ENCODE data around the gene TSHZ2. TPM values are rescaled to one million over a fixed set of nuclear protein-coding genes. Genes with fewer than 3 reads are reported as not detected.
"Not testable (repeated sequence)": the region's sequence is repeated elsewhere in the genome, so short reads cannot be mapped to it uniquely, and the experiment has no call there.

Gene TSHZ2
- total RNA-seq, 1 experiment from 2014 or later: not detected

- no peak for DNase-seq (ENCODE audit: low spot score)
- in situ Hi-C loops (cut with HindIII; ENCODE audit: low sequenced_read_pairs): no loop called here
Observed at GRCh38 chr20:53466279-53466678, 494.1 kb downstream of the TSHZ2 start.

- no peak for DNase-seq (ENCODE audit: low spot score)
- in situ Hi-C loops (cut with HindIII; ENCODE audit: low sequenced_read_pairs): no loop called here
Observed at GRCh38 chr20:53468587-53468986, 496.4 kb downstream of the TSHZ2 start.

- in situ Hi-C loops (cut with HindIII; ENCODE audit: low sequenced_read_pairs); DNase-seq (ENCODE audit: low spot score): not testable (repeated sequence)
Observed at GRCh38 chr20:53472859-53473258, 500.7 kb downstream of the TSHZ2 start.

DNA sequence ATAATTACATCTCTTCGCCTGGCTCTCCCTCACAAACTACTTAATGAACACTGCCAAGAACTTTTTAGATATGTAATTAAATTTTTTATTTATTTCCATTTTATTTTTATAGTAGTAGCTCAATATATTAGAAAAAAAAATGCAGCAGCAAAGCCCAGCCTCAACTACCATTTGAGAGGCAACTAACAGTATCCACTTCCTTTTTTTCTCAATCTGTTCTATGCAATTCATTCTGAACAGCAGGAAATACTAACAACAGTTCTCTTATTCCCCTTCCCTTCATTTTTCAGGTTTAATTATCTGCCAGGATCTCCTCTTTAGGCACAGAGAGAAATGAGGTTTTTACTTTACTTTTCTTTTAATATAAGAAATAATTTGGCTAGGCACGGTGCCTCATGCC is 508.8 kb downstream of the TSHZ2 start:
- in situ Hi-C loops (cut with HindIII; ENCODE audit: low sequenced_read_pairs): no loop called here
- DNase-seq (ENCODE audit: low spot score): no peak

GRCh38 chr20:53487461-53488200 is 515.5 kb downstream of the TSHZ2 start:
- in situ Hi-C loops (cut with HindIII; ENCODE audit: low sequenced_read_pairs): no loop called here
- no peak for DNase-seq (ENCODE audit: low spot score)

DNA sequence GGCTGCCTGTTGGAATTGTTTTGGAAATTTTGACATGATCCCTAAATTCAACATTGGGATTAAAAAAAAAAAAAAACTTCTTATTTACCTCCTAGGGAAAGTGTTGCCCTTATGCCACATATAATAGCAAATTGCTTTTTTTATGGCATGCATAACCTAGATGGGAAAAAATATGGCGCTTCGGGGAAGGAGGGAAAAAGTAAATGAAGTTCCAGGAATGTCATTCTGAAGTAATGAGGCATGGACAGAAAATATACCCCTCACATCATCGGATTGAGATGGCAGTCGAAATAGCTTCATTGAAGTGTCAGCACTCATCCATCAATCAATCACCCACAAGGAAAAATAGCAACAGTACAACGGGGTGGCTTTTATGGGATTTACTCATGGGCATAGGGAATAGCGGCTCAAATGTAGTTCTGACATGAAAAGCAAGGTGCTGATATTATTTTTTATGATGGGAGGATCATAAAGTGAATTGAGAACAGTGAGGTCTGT is 516.7 kb downstream of the TSHZ2 start:
- in situ Hi-C loops (cut with HindIII; ENCODE audit: low sequenced_read_pairs): no loop called here
- no peak for DNase-seq (ENCODE audit: low spot score)

GRCh38 chr20:53489528-53489927 is 517.4 kb downstream of the TSHZ2 start:
- DNase-seq (ENCODE audit: low spot score): no peak
- in situ Hi-C loops (cut with HindIII; ENCODE audit: low sequenced_read_pairs): no loop called here

GRCh38 chr20:53490620-53491019 is 518.5 kb downstream of the TSHZ2 start:
- in situ Hi-C loops (cut with HindIII; ENCODE audit: low sequenced_read_pairs): no loop called here
- DNase-seq (ENCODE audit: low spot score): no peak

GRCh38 chr20:53491462-53491861 is 519.3 kb downstream of the TSHZ2 start:
- DNase-seq (ENCODE audit: low spot score): no peak
- in situ Hi-C loops (cut with HindIII; ENCODE audit: low sequenced_read_pairs): no loop called here

GRCh38 chr20:53492212-53492611 is 520.1 kb downstream of the TSHZ2 start:
- DNase-seq (ENCODE audit: low spot score): no peak
- in situ Hi-C loops (cut with HindIII; ENCODE audit: low sequenced_read_pairs): no loop called here

- DNase-seq (ENCODE audit: low spot score): no peak
- in situ Hi-C loops (cut with HindIII; ENCODE audit: low sequenced_read_pairs): no loop called here
Observed at GRCh38 chr20:53493311-53493857, 521.2 kb downstream of the TSHZ2 start.

- DNase-seq (ENCODE audit: low spot score): no peak
- in situ Hi-C loops (cut with HindIII; ENCODE audit: low sequenced_read_pairs): no loop called here
Observed at GRCh38 chr20:53494753-53495152, 522.6 kb downstream of the TSHZ2 start.

DNA sequence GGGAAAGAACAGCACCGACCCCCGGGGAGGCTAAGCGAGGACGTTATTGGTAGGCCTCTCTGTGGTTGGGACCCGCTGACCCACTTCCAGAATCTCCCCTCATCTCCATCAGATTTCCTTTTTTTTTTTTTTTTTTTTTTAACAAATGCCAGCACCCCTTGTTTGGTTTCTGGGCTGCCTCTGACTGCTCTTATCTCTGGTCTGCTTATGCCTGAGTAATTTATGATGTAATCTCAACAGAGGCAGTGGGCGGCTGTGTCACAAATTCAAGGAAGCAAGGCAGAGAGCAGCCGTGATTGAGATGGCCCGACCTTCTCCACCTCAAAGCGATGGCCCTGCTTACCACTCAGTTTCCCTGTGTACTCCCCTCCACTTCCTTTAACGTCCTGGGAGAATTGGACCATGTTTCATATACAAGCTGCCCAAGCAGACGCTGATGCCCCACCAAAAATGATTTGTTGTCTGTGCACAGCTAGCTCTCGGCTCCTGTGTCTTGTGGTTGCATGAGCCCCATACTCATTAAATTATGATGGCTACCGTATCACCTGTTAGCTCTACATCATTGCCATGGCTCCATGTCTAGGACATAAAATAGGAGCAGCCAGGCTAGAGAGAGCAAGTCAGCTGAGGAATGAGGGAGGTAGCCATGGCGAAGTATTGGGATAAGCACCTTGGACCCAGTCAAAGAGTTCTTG is 523.4 kb downstream of the TSHZ2 start:
- DNase-seq (ENCODE audit: low spot score): no peak
- in situ Hi-C loops (cut with HindIII; ENCODE audit: low sequenced_read_pairs): no loop called here

GRCh38 chr20:53497246-53497645 is 525.1 kb downstream of the TSHZ2 start:
- DNase-seq (ENCODE audit: low spot score): no peak
- in situ Hi-C loops (cut with HindIII; ENCODE audit: low sequenced_read_pairs): no loop called here

GRCh38 chr20:53498341-53498740 is 526.2 kb downstream of the TSHZ2 start:
- no peak for DNase-seq (ENCODE audit: low spot score)

DNA sequence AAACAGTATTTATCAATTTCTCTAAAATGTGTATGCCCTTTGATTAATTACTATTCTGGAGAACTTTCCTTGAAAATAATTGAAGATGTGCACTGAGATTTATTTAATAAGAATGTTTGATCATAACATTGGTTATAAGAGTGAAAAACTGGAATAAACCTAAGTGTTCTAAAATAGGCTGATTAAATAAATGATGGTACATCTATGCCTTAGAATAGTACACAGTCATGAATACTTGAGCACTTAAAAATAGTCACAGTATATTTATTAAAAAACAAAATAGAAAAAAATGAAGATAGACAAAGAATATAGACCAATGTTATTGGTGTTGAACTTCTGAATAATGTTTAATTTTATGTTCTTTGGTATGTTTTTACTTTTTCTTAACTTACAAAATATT is 528.5 kb downstream of the TSHZ2 start:
- in situ Hi-C loops (cut with HindIII; ENCODE audit: low sequenced_read_pairs): no loop called here
- DNase-seq (ENCODE audit: low spot score): no peak

More at GRCh38 chr20:53498341-53498740, 526.2 kb downstream of the TSHZ2 start:
- in situ Hi-C loops (cut with HindIII; ENCODE audit: low sequenced_read_pairs): no loop called here

DNA sequence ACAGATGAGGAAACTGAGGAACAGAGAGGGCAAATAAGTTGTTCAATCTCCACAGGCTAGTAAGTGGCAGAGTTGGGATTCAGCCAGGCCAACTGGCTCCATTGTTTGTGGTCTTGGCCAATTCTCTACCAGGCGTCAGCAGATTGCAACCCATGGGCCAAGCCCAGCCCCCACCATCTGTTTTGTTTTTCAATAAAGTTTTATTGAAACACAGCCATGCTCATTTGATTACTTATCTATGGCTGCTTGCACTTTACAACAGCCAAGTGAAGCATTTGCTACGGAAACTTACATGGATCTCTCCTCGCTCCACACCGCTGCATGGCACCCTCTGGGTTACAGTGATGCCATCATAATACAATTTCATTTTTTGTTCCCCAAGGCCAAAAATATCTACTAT is 530.7 kb downstream of the TSHZ2 start:
- in situ Hi-C loops (cut with HindIII; ENCODE audit: low sequenced_read_pairs): no loop called here

DNA sequence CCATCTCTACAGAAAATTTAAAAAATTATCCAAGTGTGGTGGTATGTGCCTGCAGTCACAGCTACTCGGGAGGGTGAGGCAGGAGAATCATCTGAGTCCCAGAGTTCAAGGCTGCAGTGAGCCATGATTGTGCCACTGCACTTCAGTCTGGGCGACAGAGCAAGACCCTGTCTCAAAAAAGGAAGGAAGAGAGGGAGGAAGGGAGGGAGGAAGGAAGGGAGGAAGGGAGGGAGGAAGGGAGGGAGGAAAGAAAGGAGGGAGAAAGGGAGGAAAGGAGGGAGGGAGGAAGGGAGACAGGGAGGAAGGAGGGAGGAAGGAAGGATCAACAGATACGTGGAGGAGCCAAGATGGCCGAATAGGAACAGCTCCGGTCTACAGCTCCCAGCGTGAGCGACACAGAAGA is 531.4 kb downstream of the TSHZ2 start:
- in situ Hi-C loops (cut with HindIII; ENCODE audit: low sequenced_read_pairs): no loop called here
- no peak for DNase-seq (ENCODE audit: low spot score)

More for the DNA sequence above, 530.7 kb downstream of the TSHZ2 start:
- DNase-seq (ENCODE audit: low spot score): no peak

DNA sequence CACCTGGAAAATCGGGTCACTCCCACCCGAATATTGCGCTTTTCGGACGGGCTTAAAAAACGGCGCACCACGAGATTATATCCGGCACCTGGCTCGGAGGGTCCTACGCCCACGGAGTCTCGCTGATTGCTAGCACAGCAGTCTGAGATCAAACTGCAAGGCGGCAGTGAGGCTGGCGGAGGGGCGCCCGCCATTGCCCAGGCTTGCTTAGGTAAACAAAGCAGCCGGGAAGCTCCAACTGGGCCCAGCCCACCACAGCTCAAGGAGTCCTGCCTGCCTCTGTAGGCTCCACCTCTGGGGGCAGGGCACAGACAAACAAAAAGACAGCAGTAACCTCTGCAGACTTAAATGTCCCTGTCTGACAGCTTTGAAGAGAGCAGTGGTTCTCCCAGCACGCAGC is 531.9 kb downstream of the TSHZ2 start:
- DNase-seq (ENCODE audit: low spot score); in situ Hi-C loops (cut with HindIII; ENCODE audit: low sequenced_read_pairs): not testable (repeated sequence)

- in situ Hi-C loops (cut with HindIII; ENCODE audit: low sequenced_read_pairs): no loop called here
Observed at GRCh38 chr20:53510262-53510661, 538.1 kb downstream of the TSHZ2 start.

More at GRCh38 chr20:53510262-53510661, 538.1 kb downstream of the TSHZ2 start:
- DNase-seq (ENCODE audit: low spot score): no peak
